Sigmoid colon (tissue), 7 donors: ENCODE results near the gene RAP2A. TPM values are rescaled to one million over a fixed set of nuclear protein-coding genes. Genes with fewer than 3 reads are reported as not detected.

Source experiments
- DNase-seq: peaks from one replicate; pipeline ENCODE4 v3.0.0-alpha.2; 2019
- H3K27ac ChIP-seq, 4 donors: fragments of 200-600 bp; sonication (generic); one replicate each; pipeline ENCODE4 v1.5.1; 2016 to 2019; ENCODE audit warnings: mild to moderate bottlenecking in 1 of 4
- H3K27me3 ChIP-seq, 3 donors: fragments of 200-600 bp; sonication (generic); one replicate each; pipeline ENCODE4 v1.5.1; 2019; ENCODE audit warnings: mild to moderate bottlenecking in 1 of 3
- H3K36me3 ChIP-seq, 4 donors: fragments of 200-600 bp; sonication (generic); one replicate each; pipeline ENCODE4 v1.5.1; 2016 to 2019
- H3K4me1 ChIP-seq, 4 donors: fragments of 200-600 bp; sonication (generic); one replicate each; pipeline ENCODE4 v1.5.1; 2017 to 2019
- H3K4me3 ChIP-seq, 4 donors: fragments of 200-600 bp; sonication (generic); one replicate each; pipeline ENCODE4 v1.5.1; 2017 to 2019; ENCODE audit warnings: mild to moderate bottlenecking in 2 of 4, moderate library complexity in 1 of 4
- H3K9me3 ChIP-seq, 4 donors: fragments of 200-600 bp in 3 of 4; sonication (generic) in 3 of 4; one replicate each; pipeline versions ENCODE4 v1.5.1 to v1.6.1; 2013 to 2019
- CTCF ChIP-seq, 4 experiments: fragments of 450-650 bp in 3 of 4; fragments of 200-600 bp in 1 of 4; IDR thresholded peaks; one replicate each; pipeline ENCODE4 v1.5.1; 2016 to 2019; ENCODE audit warnings: antibody characterized with exemption in 4 of 4, mild to moderate bottlenecking in 3 of 4, moderate library complexity in 2 of 4
- EP300 ChIP-seq, 4 donors: sonication (generic); formaldehyde crosslinking; IDR thresholded peaks; one replicate each; pipeline ENCODE4 v1.6.1; 2017; ENCODE audit warnings: antibody characterized with exemption in 4 of 4
- POLR2A ChIP-seq, 2 donors: fragments of 450-650 bp; IDR thresholded peaks; one replicate each; pipeline ENCODE4 v1.6.1; 2016; ENCODE audit warnings: antibody characterized with exemption in 2 of 2, mild to moderate bottlenecking in 2 of 2, moderate library complexity in 2 of 2
- POLR2AphosphoS5 ChIP-seq, 4 donors: sonication (generic); formaldehyde crosslinking; IDR thresholded peaks; one replicate each; pipeline ENCODE4 v1.6.1; 2017; ENCODE audit warnings: antibody characterized with exemption in 4 of 4
- WGBS, 2 donors: extraction: QIAGEN DNeasy Blood & Tissue Kit; methylation state at CpG; one replicate each; pipeline ENCODE4 v1.1.7; 2013; 5-methylcytosine and 5-hydroxymethylcytosine counted together
- intact Hi-C: fragments of 100-400 bp; cut with DNase I; formaldehyde crosslinking; loops from one replicate; pipeline ENCODE4 v1.15.1; 2023
- polyA plus RNA-seq, 3 donors: library from polyadenylated mRNA; stranded (reverse); fragments of 200-250 nt; gene quantifications; one replicate each; pipeline ENCODE4 v1.2.3, GENCODE V29; 2013
- total RNA-seq, 4 donors: library from RNA; depleted of rRNA; stranded (reverse); fragments of >200 nt; gene quantifications; one replicate each; pipeline ENCODE4 v1.1.0, GENCODE V29; 2016
- donor health status: healthy with polysubstance abuse.
- donor health status: Bipolar disorder and iron deficiency.
- donor health status: healthy.

Gene RAP2A
- total and polyA plus RNA-seq, 7 donors = 8.0 to 27.7 (median 17.9) TPM

- Histone ChIP-seq H3K4me1 (peaks cover 0 to 9% (median 7%) of the 10 kb centered on the region in 4 donors), H3K27me3 (no peaks in the 10 kb centered on the region), H3K36me3 (peaks cover 0 to 18% (median 3%) of the 10 kb centered on the region in 4 donors), H3K27ac (no peak overlapping the region), H3K4me3 (no peak overlapping the region), H3K9me3 (no peaks in the 10 kb centered on the region)
- intact Hi-C loops = no loop called here
- no peak for DNase-seq
- TF ChIP-seq POLR2A (IDR thresholded peaks at IDR 0.05) (no peak), EP300 (IDR thresholded peaks at IDR 0.05) (no peak), POLR2AphosphoS5 (IDR thresholded peaks at IDR 0.05) (no peak), CTCF (IDR thresholded peaks at IDR 0.05) (no peak)
- 68 to 84% methylated on average over 2 of the region's 2 CpGs for WGBS, 2 donors
Measured at GRCh38 chr13:97460853-97461252, 26.9 kb downstream of the RAP2A start.

GRCh38 chr13:97464561-97464960 is 30.6 kb downstream of the RAP2A start:
- TF ChIP-seq POLR2A (IDR thresholded peaks at IDR 0.05) (no peak), POLR2AphosphoS5 (IDR thresholded peaks at IDR 0.05) (no peak), CTCF (IDR thresholded peaks at IDR 0.05) (no peak), EP300 (IDR thresholded peaks at IDR 0.05) (no peak)
- no peaks in the 10 kb centered on the region for H3K9me3 ChIP-seq
- WGBS, 2 donors = 84 to 93% methylated on average over 3 of the region's 3 CpGs
- peaks cover 0 to 19% (median 3%) of the 10 kb centered on the region in 4 donors for H3K36me3 ChIP-seq
- no peaks in the 10 kb centered on the region for H3K27me3 ChIP-seq
- no peak overlapping the region for H3K4me3 ChIP-seq
- peaks cover 0 to 6% (median 5%) of the 10 kb centered on the region in 4 donors for H3K4me1 ChIP-seq
- no peak overlapping the region for H3K27ac ChIP-seq
- intact Hi-C loops = no loop called here
- DNase-seq = no peak

- WGBS, 2 donors = 23 to 61% methylated on average over 3 of the region's 3 CpGs
- intact Hi-C loops = no loop called here
- no peak for DNase-seq
- Histone ChIP-seq H3K27ac (no peak overlapping the region), H3K9me3 (no peaks in the 10 kb centered on the region), H3K4me3 (no peak overlapping the region), H3K27me3 (no peaks in the 10 kb centered on the region), H3K4me1 (no peaks in the 10 kb centered on the region), H3K36me3 (peaks cover 0 to 19% (median 3%) of the 10 kb centered on the region in 4 donors)
- TF ChIP-seq POLR2A (IDR thresholded peaks at IDR 0.05) = no peak
- TF ChIP-seq CTCF (IDR thresholded peaks at IDR 0.05) = no peak
- no peak for TF ChIP-seq EP300 (IDR thresholded peaks at IDR 0.05)
- TF ChIP-seq POLR2AphosphoS5 (IDR thresholded peaks at IDR 0.05) = no peak
Measured at GRCh38 chr13:97466722-97467121, 32.8 kb downstream of the RAP2A start.

- TF ChIP-seq CTCF (IDR thresholded peaks at IDR 0.05) = no peak
- TF ChIP-seq EP300 (IDR thresholded peaks at IDR 0.05) = no peak
- no peak for TF ChIP-seq POLR2A (IDR thresholded peaks at IDR 0.05)
- no peak for TF ChIP-seq POLR2AphosphoS5 (IDR thresholded peaks at IDR 0.05)
- WGBS, 2 donors = 78 to 89% methylated on average over 3 of the region's 3 CpGs
Measured at GRCh38 chr13:97468331-97468730, 34.4 kb downstream of the RAP2A start.

DNA sequence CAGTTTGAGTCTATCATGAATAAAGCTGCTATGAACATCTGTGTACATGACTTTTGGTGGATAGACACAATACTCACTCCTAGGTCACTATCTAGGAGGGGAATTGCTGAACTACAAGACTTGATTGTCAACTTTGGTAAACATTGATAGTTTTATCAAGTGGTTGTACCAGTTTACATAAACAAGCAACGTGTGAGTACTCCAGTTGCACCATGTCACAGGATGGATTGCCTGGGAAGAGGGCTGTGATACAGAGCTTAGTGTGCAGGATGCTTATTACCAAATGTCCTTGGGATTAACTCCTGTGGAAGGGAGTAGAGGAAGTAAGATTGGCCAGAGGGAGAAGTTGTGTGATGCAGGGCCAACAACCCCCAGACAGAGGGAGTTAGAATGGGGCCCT is 37.7 kb downstream of the RAP2A start:
- Histone ChIP-seq H3K27ac (no peak overlapping the region), H3K4me1 (no peaks in the 10 kb centered on the region), H3K27me3 (no peaks in the 10 kb centered on the region), H3K4me3 (no peak overlapping the region), H3K36me3 (no peaks in the 10 kb centered on the region), H3K9me3 (no peaks in the 10 kb centered on the region)
- TF ChIP-seq POLR2A (IDR thresholded peaks at IDR 0.05) = no peak
- TF ChIP-seq POLR2AphosphoS5 (IDR thresholded peaks at IDR 0.05) = no peak
- TF ChIP-seq CTCF (IDR thresholded peaks at IDR 0.05) = no peak
- TF ChIP-seq EP300 (IDR thresholded peaks at IDR 0.05) = no peak
- 23 to 57% methylated on average over 1 of the region's 1 CpG for WGBS, 2 donors
- intact Hi-C loops = no loop called here
- no peak for DNase-seq

More at GRCh38 chr13:97468331-97468730, 34.4 kb downstream of the RAP2A start:
- Histone ChIP-seq H3K4me3 (no peak overlapping the region), H3K27me3 (no peaks in the 10 kb centered on the region), H3K9me3 (no peaks in the 10 kb centered on the region), H3K36me3 (peaks cover 0 to 19% (median 3%) of the 10 kb centered on the region in 4 donors), H3K27ac (no peak overlapping the region), H3K4me1 (no peaks in the 10 kb centered on the region)
- DNase-seq = no peak
- intact Hi-C loops = no loop called here
